Peyer's patch (tissue), 4 donors: ENCODE data around the gene APOL1. TPM values are rescaled to one million over a fixed set of nuclear protein-coding genes. Genes with fewer than 3 reads are reported as not detected.

Experiments
- DNase-seq, 3 donors: peaks; one replicate each; pipeline ENCODE4 v3.0.0-alpha.2; 2017 to 2019
- H3K27ac ChIP-seq, 4 donors: fragments of 200-600 bp; sonication (generic); one replicate each; pipeline ENCODE4 v1.5.1; 2016 to 2019
- H3K27me3 ChIP-seq, 2 donors: fragments of 200-600 bp; sonication (generic); one replicate each; pipeline ENCODE4 v1.5.1; 2019
- H3K36me3 ChIP-seq, 3 donors: fragments of 200-600 bp; sonication (generic); one replicate each; pipeline ENCODE4 v1.5.1; 2016 to 2019
- H3K4me1 ChIP-seq, 4 donors: fragments of 200-600 bp; sonication (generic); one replicate each; pipeline ENCODE4 v1.5.1; 2016 to 2019
- H3K4me3 ChIP-seq, 4 donors: fragments of 200-600 bp; sonication (generic); 1 replicate in 3 of 4; 2 replicates in 1 of 4; pipeline ENCODE4 v1.5.1; 2016 to 2019; ENCODE audit warnings: mild to moderate bottlenecking in 1 of 4
- H3K9me3 ChIP-seq, 4 donors: fragments of 200-600 bp; sonication (generic); one replicate each; pipeline ENCODE4 v1.5.1; 2016 to 2019; ENCODE audit warnings: mild to moderate bottlenecking in 1 of 4
- POLR2A ChIP-seq, 2 donors: fragments of 450-650 bp; IDR thresholded peaks; one replicate each; pipeline ENCODE4 v1.5.1; 2017; ENCODE audit warnings: antibody characterized with exemption in 2 of 2, mild to moderate bottlenecking in 2 of 2, moderate library complexity in 2 of 2
- total RNA-seq, 4 donors: library from RNA; depleted of rRNA; stranded (reverse); fragments of >200 nt; gene quantifications; one replicate each; pipeline ENCODE4 v1.1.0, GENCODE V29; 2016
- TF ChIP-seq, protein P1 (sequence below), 6 experiments: fragments of 450-650 bp in 4 of 6; fragments of 200-600 bp in 2 of 6; sonication (generic) in 1 of 6; IDR thresholded peaks; one replicate each; pipeline ENCODE4 v1.5.1; 2017 to 2019; ENCODE audit warnings: antibody characterized with exemption in 6 of 6, mild to moderate bottlenecking in 3 of 6, moderate library complexity in 1 of 6

The APOL1 gene
- total RNA-seq, 4 donors from 2014 or later = 12.2 to 23.9 (median 19.8) TPM

DNA sequence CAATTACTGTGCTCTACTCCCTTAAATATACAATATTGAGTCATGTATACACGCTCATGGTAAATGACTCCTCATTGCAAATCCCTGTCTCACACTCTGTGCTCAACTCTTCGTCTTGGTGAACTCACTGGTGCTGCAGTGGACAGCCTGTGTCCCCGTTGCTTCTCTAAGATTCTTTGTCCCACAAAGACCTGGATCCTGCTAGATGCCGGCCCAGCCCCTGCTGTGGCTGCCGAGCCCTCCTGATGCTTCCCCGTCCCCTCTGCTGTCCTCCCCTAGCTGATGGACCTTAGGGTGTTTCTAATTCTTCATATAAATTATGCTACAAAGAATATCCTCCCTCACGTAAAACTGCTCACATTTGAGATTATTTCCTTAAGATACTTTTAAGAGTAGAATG lies 19.1 kb upstream of the APOL1 start:
- Histone ChIP-seq H3K27me3 (no peaks in the 10 kb centered on the region), H3K9me3 (no peaks in the 10 kb centered on the region), H3K27ac (no peak overlapping the region), H3K4me1 (peaks cover 0 to 43% (median 12%) of the 10 kb centered on the region in 4 donors), H3K4me3 (no peak overlapping the region), H3K36me3 (peaks cover 0 to 49% (median 0%) of the 10 kb centered on the region in 3 donors)
- no peak for DNase-seq
- no peak for TF ChIP-seq POLR2A (IDR thresholded peaks at IDR 0.05)
- TF ChIP-seq, protein P1, sequence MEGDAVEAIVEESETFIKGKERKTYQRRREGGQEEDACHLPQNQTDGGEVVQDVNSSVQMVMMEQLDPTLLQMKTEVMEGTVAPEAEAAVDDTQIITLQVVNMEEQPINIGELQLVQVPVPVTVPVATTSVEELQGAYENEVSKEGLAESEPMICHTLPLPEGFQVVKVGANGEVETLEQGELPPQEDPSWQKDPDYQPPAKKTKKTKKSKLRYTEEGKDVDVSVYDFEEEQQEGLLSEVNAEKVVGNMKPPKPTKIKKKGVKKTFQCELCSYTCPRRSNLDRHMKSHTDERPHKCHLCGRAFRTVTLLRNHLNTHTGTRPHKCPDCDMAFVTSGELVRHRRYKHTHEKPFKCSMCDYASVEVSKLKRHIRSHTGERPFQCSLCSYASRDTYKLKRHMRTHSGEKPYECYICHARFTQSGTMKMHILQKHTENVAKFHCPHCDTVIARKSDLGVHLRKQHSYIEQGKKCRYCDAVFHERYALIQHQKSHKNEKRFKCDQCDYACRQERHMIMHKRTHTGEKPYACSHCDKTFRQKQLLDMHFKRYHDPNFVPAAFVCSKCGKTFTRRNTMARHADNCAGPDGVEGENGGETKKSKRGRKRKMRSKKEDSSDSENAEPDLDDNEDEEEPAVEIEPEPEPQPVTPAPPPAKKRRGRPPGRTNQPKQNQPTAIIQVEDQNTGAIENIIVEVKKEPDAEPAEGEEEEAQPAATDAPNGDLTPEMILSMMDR (IDR thresholded peaks at IDR 0.05) = no peak

DNA sequence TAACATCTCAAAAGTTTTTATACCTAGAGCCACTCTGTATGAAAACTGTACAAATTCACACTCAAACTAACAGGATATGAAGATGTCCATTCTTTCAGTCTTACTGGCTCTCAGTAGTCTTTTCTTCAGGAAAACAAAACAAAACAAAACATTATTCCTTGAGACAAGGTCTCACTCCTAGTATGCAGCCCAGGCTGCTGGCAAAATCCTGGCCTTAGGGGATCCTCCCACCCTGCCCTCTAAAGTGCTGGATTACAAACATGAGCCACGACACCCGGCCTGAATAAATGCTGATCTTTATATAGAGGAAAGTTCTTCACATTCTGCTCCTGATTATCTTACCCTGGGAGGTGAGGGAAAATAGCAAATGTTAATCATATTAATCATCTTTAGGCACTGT lies 18.7 kb upstream of the APOL1 start:
- no peak for DNase-seq
- H3K36me3 ChIP-seq = peaks cover 0 to 48% (median 0%) of the 10 kb centered on the region in 3 donors
- no peak overlapping the region for H3K4me3 ChIP-seq
- no peaks in the 10 kb centered on the region for H3K27me3 ChIP-seq
- H3K9me3 ChIP-seq = no peaks in the 10 kb centered on the region
- peaks cover 0 to 43% (median 12%) of the 10 kb centered on the region in 4 donors for H3K4me1 ChIP-seq
- no peak overlapping the region for H3K27ac ChIP-seq
- no peak for TF ChIP-seq POLR2A (IDR thresholded peaks at IDR 0.05)

DNA sequence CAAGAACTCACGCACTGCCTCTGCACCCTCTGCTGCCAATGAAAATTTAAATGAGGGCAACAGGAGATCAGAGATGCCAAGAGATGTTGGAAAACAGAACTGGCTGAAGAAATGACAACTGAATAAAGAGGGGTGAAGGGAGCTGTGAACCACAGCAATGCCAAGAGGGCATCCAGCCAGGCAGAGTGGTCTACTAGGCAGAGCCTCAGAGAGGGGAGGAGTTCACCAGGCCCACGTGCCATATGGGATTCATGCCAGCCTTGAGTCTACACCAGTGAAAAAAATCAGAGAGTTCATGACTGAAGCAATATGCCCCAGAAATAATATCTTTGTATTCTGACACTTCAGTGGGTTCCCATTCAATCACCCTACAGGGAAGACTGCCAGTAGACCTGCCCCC lies 18.0 kb upstream of the APOL1 start:
- peaks cover 0 to 43% (median 14%) of the 10 kb centered on the region in 4 donors for H3K4me1 ChIP-seq
- no peak overlapping the region for H3K4me3 ChIP-seq
- H3K27ac ChIP-seq = no peak overlapping the region
- no peak for DNase-seq
- TF ChIP-seq, protein P1 (IDR thresholded peaks at IDR 0.05) = no peak
- TF ChIP-seq POLR2A (IDR thresholded peaks at IDR 0.05) = no peak
- no peaks in the 10 kb centered on the region for H3K27me3 ChIP-seq
- no peaks in the 10 kb centered on the region for H3K9me3 ChIP-seq
- H3K36me3 ChIP-seq = peaks cover 0 to 42% (median 0%) of the 10 kb centered on the region in 3 donors

DNA sequence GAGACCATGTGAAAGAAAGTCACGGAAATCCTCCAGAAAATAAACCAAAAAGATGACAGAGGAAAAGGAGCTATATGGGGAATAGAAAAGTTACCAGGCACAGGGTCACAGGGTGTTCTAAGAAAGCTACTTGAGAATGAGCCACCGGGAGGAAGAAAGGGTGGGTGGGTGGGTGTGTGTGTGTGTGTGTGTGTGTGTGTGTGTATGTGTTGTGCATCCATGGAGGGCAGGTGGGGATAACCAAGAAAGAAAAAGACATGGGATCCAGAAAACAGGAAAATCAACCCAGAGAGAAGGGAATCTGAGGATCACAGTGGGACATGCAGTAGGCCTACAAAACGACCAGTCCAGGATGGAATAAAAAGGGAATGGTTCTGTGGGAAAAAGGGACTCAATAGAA lies 17.3 kb upstream of the APOL1 start:
- DNase-seq = no peak
- H3K4me1 ChIP-seq = peaks cover 0 to 43% (median 14%) of the 10 kb centered on the region in 4 donors
- H3K27ac ChIP-seq = no peak overlapping the region
- peaks cover 0 to 36% (median 0%) of the 10 kb centered on the region in 3 donors for H3K36me3 ChIP-seq
- H3K27me3 ChIP-seq = no peaks in the 10 kb centered on the region
- H3K9me3 ChIP-seq = no peaks in the 10 kb centered on the region
- H3K4me3 ChIP-seq = no peak overlapping the region
- TF ChIP-seq POLR2A (IDR thresholded peaks at IDR 0.05) = no peak
- TF ChIP-seq, protein P1 (IDR thresholded peaks at IDR 0.05) = no peak

DNA sequence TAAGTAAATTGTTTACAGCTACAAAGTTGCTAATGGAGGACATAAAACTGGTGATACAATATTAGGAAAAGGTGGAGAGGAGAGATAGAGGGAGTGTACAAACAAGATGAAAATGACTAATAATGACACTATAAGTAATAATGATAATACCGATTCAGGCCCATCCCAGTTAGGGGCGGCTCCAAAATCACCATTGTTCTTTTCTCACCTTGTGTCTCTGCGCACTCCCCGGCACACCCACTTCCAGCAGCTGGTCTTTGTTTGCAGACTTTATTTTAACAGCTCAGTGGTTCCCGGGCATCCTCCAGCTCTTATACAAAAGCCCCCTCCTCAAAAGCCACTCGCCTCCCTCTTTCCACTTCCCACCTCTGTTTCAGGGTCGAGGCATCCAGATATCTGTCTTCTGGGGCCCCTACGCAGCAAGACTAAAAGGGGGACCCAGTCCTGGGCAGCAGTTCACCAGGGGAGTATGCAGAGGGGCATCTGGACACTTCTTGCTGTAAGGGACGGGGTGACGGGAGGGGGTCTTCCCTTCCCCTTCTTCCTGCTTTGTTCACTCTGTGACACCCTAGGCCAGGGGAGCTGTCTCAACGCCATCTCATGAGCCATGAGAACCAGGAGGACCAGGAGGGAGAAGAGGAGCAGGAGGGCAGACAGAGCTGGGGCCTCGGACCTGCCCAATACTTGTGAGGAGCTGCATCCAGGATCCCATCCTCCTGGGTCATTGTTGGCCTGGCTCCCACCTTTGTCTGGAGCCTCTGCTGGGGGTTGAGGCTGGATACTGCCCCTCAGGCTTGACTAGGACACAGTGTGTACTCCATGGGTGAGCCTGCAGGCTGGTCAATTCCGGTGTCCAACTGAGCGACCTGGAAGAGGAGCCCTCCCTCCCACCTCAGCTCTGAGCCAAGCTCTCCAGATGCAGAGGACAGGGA lies 16.3 kb upstream of the APOL1 start:
- H3K4me3 ChIP-seq = peak overlapping the region in 2 of 4 donors; percentile 65 to 83
- H3K9me3 ChIP-seq = no peaks in the 10 kb centered on the region
- no peaks in the 10 kb centered on the region for H3K27me3 ChIP-seq
- H3K4me1 ChIP-seq = peaks cover 0 to 43% (median 14%) of the 10 kb centered on the region in 4 donors
- DNase-seq = no peak
- TF ChIP-seq POLR2A (IDR thresholded peaks at IDR 0.05) = no peak
- TF ChIP-seq, protein P1 (IDR thresholded peaks at IDR 0.05) = no peak
- peaks cover 0 to 26% (median 0%) of the 10 kb centered on the region in 3 donors for H3K36me3 ChIP-seq
- H3K27ac ChIP-seq = peak overlapping the region in 2 of 4 donors; percentile 3 to 98
